NCI-H187 treated with DMSO at 0.1 percent for 48 hours (cell line): ENCODE data around the gene NDUFAF8.

Experiments used
- DNase-seq: peaks from one replicate; lab custom pipeline; 2025; lab: John Stamatoyannopoulos, UW

The NDUFAF8 gene

DNA sequence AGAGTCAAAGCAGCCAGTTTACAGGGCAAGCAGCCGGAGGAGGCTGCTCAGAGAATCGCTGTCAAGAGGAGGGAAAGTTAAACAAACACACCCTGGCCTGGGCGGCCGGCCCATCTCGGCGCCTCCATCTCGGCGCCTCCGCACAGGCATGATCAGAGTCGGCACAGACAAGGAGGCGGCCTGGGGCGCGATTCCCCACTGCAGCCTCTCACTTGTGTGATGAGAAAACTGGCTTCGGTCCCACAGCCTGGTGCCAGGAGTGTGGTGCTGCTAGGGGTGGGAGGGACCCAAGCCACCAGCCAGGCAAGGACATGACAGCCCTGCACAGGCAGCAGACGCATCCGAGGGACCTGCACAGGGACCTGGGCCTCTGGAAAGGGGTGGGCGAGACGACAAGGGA is 38.3 kb downstream of the NDUFAF8 start:
- peak; percentile 15 for DNase-seq

DNA sequence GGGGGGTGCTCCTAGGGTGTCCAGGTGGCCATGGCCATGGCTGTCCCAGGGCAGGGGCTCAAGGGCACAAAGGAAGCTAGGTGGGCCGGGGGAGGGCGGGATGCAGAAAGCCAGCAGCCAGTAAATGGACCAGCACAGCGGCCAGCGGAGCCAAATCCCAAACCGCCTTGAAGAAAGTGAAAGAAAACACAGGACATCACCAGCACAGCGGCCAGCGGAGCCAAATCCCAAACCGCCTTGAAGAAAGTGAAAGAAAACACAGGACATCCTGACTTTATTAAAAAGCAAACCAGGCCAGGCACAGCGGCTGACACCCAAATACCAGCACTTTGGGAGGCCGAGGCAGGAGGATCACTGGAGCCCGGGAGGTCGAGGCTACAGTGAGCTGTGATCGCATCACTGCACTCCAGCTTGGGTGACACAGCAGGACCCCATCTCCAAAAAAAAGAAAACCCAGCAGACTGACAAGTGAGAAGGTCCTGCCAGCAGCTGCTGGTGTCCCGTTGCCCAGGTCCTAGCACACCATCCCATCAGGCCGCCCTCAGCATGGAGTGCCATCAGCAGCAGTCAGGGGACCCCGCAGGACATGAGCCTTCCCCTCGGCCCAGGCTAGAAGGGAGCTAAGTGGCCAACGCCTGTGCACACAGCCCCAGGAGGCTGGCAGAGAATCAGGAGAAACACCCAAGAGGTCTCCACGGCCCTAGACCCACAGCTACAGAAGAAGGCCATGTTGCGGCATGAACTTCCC is 39.0 kb downstream of the NDUFAF8 start:
- DNase-seq, result no peak

- DNase-seq, result no peak
Measured at GRCh38 chr17:81278831-81279230, 39.7 kb downstream of the NDUFAF8 start.

DNA sequence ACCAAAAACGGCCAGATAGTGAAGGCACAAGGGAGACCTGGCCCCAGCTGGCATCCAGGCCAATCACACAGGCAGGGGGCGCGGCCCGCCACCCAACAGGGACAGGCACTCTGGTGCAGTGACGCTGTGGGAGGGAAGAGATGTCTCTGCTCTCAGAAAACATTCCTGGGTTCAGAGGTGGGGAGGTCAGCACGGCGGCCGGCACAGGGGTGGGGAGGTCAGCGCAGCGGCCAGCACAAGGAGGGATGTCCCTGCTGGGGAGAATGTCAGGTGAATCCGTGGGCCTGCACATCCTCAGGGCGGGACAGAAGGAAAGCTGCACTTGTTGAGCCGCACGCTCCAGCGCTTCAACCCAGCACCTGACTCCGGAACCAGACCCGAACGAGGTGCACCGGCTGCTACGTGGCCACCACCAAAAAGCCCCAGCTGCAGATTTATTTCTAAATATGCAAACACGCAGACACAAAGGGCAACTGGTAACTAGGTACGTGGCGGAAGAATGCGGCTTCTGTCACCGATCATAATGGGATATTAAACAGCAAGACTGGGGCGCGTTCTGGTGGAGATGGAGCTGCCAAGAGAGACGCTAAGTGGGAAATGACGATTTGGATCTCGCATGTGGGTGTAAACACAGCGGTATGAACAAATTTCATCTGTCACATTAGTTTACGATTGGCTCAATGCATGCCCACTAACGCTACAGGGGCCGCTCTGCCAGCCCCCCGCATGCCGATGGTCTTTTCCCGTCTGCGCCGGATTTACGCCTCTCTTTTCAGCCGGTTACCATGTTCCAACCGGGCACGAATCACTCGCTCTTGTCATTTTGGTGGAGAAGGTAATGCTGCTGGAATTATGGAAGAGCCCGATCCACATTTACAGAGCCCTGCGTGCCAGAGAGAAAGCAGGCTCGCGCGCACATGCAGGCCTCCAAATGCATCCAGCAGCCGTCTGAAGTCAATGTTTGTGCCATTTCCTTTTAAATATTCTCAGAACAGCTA is 40.5 kb downstream of the NDUFAF8 start:
- no peak for DNase-seq

DNA sequence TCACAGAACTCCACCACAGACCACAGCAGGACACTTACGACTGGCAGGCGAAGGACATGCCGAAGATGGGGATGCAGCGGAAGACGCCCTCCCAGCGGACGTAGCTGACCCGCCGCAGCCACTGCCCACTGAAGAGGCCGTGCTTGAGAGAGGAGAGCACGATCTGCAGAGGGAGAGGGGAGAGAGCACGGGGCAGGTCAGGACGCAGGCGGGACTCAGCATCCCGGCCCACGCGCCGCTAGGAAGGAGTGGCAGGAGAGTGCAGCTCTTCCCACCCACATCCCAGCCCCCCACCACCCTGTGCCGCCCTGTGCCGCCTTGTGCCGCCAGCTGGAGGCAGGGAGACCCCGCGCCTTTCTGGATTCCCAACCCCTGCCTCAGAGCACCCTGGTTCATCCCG is 41.5 kb downstream of the NDUFAF8 start:
- no peak for DNase-seq

DNA sequence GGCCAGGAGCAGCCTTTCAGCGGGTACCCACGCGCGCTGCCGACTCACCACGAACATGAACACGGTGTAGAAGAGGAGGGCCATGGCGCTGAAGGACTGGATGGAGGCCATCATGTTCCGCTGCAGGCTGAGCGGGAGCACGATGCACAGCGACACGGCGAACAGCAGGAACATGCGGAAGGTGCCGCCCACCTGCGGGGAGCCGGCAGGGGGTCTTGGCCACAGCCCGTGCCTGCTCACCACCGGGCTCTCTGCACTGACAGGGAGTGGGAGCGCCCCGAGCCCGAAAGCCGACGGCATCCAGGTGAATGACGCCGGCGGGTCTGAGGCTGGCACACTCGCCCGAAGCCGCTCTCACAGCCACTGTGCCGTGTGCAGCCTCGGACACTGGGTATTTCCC is 43.0 kb downstream of the NDUFAF8 start:
- DNase-seq, result no peak

- DNase-seq, result no peak
Measured at GRCh38 chr17:81282876-81283275, 43.8 kb downstream of the NDUFAF8 start.

GRCh38 chr17:81285179-81285878 is 46.2 kb downstream of the NDUFAF8 start:
- no peak for DNase-seq

DNA sequence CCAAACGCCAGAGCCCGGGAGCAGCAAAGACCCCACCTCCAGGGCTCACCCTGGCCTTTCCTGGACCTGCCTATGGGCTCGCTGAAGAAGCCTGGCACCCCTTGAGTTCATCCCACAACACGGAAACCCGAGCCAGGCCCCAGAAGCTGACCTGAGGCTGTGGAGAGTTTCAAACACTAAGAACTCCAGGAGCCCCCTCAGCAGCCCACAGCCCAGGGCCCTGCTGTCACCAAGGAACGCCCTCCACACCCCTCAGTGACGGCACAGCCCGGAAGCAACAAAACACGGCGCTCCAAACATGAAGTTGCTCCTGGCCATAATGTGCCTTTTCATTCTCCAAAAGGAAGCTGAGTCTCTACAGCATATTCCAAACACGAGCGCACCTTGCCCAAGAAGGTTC is 46.8 kb downstream of the NDUFAF8 start:
- DNase-seq, result no peak

DNA sequence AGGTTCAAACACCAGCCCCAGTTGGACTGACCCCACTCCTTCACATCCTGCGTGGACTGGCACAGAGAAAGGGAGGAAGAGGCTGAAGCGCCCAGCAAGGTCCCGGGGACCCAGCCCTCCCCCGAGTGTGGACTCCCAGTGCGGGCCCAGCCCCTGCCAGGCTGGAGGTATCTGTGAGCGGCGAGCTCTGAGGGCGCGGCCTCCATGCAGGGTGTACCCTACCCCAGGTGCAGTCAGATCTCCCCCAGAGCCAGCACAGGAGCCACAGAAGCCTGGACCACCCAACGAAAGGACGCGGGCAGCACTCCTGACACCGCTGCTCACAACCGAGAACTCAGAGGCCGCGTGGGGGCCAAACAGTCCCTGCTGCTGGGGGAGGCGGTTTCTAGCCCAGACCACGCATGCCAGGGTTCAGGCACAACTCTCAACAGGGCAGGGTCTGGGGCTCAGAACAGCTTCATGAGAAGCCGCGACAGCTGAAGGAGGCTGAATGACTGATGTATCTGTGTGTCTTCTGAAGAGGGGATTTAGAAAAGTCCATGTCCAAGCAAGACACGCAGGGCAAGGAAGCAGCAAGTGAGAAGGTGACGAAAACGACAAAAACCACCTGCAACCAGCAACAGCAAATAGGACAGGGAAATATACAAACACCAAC is 47.5 kb downstream of the NDUFAF8 start:
- no peak for DNase-seq

DNA sequence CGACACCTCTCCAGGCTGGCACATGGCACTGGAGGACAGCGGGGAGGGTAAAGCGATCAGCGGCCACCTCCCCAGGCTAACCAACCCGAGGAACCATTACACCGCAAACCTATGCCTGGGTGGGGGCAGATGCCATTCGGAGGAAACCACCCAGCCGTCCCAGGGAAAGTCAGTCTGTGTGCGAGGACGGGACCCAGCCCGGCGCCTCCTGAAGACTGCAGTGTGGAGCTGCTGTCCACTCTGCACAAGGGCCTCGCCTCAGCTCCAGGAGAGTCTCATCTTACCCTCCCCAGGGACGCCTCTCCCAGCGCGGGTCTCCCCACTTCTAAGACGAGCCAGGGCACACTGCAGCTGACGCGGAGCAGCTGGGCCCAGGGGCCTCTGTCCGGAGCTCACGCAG is 48.0 kb downstream of the NDUFAF8 start:
- no peak for DNase-seq

DNA sequence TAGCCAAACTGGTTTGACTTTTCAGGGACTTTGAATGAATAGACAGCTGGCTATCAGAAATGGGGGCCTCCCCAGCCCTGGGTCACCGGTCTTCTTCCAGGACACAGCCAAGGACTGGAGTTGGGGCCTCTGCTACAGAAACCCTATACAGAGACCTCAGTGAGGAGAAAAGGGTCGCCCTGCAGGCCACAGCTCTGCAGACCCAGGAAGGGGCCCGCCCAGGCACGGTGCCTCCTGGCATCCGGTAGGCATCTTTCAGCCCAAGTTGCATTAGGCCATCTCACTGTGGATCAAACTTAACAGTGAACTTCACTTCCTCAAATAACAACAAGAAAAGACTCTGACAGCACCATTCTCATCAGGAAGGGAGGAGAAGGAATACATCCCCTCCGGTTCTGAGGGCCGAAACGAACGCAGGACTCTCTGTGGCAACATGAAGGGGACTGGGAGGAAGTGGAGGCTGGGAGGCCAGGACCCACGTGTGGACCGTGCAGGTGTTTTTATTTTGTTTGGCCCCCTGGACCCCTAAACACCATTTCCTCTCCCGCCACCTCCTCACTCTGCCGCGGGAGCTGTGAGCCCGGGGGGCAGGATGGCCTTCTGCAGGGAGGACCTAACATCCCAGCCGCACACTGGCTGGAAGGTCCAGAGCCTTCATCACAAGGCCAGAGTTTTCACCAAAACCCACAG is 48.8 kb downstream of the NDUFAF8 start:
- no peak for DNase-seq

GRCh38 chr17:81288715-81289114 is 49.6 kb downstream of the NDUFAF8 start:
- no peak for DNase-seq

DNA sequence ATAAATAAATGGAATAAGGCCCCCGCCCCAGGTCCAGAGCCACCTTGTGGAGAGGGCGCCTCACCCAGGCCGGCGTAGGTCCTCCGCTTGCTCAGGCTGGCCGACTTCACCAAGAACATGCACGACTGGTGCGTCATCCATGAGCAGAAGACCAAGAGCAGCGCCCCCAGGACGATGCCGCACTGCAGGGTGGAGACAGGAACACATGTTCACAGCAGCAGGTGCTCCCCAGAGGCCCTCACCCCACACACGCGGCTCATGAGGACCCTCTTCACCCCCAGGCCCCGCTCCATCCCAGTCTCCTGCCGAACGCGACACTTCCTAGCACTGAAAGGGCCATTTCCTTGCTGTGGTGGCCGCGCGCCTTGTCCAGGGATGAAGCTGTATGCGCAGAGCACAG is 50.5 kb downstream of the NDUFAF8 start:
- DNase-seq, result no peak

DNA sequence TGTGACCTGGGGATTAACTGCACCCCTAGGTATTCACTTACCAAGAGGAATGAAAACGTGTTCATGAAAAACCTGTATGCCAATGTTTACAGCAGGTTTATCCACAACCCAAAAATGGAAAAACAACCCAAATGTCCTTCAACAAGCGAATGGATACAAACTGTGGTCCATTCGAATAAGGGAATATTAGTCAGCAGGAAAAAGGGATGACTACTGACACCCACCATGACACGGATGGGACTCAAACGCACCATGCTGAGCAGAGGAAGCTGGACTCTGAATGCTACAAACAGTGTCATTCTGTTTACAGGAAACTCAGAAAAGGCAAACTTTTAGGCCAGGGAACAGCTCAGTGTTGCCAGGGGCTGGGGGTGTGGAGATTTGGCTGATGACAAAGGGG is 51.1 kb downstream of the NDUFAF8 start:
- no peak for DNase-seq
